Stimulated activated naive CD8-positive, alpha-beta T cell treated with anti-CD3 and anti-CD28 coated beads, Interleukin-15, Interleukin-2, amounts not matched to agents 100 ng/mL and 50 ng/mL, for 24 hours (primary cell): ENCODE results near the gene MANF.
"Not testable (repeated sequence)": the region's sequence is repeated elsewhere in the genome, so short reads cannot be mapped to it uniquely, and the experiment has no call there.

Experiments used
- H3K27ac Mint-ChIP-seq: one replicate; pipeline ENCODE4 v1.8.0; 2021; ENCODE audit warnings: mild to moderate bottlenecking, mixed read lengths
- H3K27me3 Mint-ChIP-seq: one replicate; pipeline ENCODE4 v1.8.0; 2021; ENCODE audit warnings: mixed read lengths
- H3K36me3 Mint-ChIP-seq: one replicate; pipeline ENCODE4 v1.8.0; 2021; ENCODE audit warnings: low read depth, mixed read lengths
- H3K4me1 Mint-ChIP-seq: one replicate; pipeline ENCODE4 v1.8.0; 2021; ENCODE audit warnings: low read depth, mixed read lengths
- H3K4me3 Mint-ChIP-seq: one replicate; pipeline ENCODE4 v1.8.0; 2021; ENCODE audit warnings: mild to moderate bottlenecking, mixed read lengths
- H3K9me3 Mint-ChIP-seq: one replicate; pipeline ENCODE4 v1.8.0; 2021; ENCODE audit warnings: mixed read lengths

Gene MANF

GRCh38 chr3:51357856-51358255 is 27.2 kb upstream of the MANF start:
- H3K36me3 Mint-ChIP-seq: no peaks in the 10 kb centered on the region
- H3K27ac Mint-ChIP-seq: no peak overlapping the region
- H3K4me3 Mint-ChIP-seq: no peak overlapping the region
- no peaks in the 10 kb centered on the region for H3K27me3 Mint-ChIP-seq
- no peaks in the 10 kb centered on the region for H3K9me3 Mint-ChIP-seq
- peaks cover 4% of the 10 kb centered on the region for H3K4me1 Mint-ChIP-seq

- no peaks in the 10 kb centered on the region for H3K9me3 Mint-ChIP-seq
- H3K4me3 Mint-ChIP-seq: no peak overlapping the region
- no peaks in the 10 kb centered on the region for H3K36me3 Mint-ChIP-seq
- H3K4me1 Mint-ChIP-seq: peaks cover 4% of the 10 kb centered on the region
- no peak overlapping the region for H3K27ac Mint-ChIP-seq
- H3K27me3 Mint-ChIP-seq: no peaks in the 10 kb centered on the region
Measured at GRCh38 chr3:51358981-51359380, 26.1 kb upstream of the MANF start.

- H3K4me3 Mint-ChIP-seq: no peak overlapping the region
- H3K4me1 Mint-ChIP-seq: no peaks in the 10 kb centered on the region
- H3K36me3 Mint-ChIP-seq: no peaks in the 10 kb centered on the region
- H3K9me3 Mint-ChIP-seq: no peaks in the 10 kb centered on the region
- H3K27ac Mint-ChIP-seq: no peak overlapping the region
- no peaks in the 10 kb centered on the region for H3K27me3 Mint-ChIP-seq
Measured at GRCh38 chr3:51360806-51361205, 24.3 kb upstream of the MANF start.

- Mint-ChIP-seq H3K27me3 (peaks cover 1% of the 10 kb centered on the region), H3K9me3 (no peaks in the 10 kb centered on the region), H3K4me3 (no peak overlapping the region), H3K27ac (no peak overlapping the region), H3K4me1 (no peaks in the 10 kb centered on the region), H3K36me3 (no peaks in the 10 kb centered on the region)
Measured at GRCh38 chr3:51361746-51362145, 23.3 kb upstream of the MANF start.

- Mint-ChIP-seq H3K4me3 (no peak overlapping the region), H3K27ac (no peak overlapping the region)
Measured at GRCh38 chr3:51362476-51362875, 22.6 kb upstream of the MANF start.

GRCh38 chr3:51368276-51368675 is 16.8 kb upstream of the MANF start:
- not testable (repeated sequence) for H3K9me3 Mint-ChIP-seq, H3K27ac Mint-ChIP-seq, H3K27me3 Mint-ChIP-seq, H3K4me1 Mint-ChIP-seq, H3K36me3 Mint-ChIP-seq, H3K4me3 Mint-ChIP-seq

More at GRCh38 chr3:51362476-51362875, 22.6 kb upstream of the MANF start:
- peaks cover 7% of the 10 kb centered on the region for H3K27me3 Mint-ChIP-seq
- no peaks in the 10 kb centered on the region for H3K36me3 Mint-ChIP-seq
- H3K4me1 Mint-ChIP-seq: no peaks in the 10 kb centered on the region
- H3K9me3 Mint-ChIP-seq: no peaks in the 10 kb centered on the region

GRCh38 chr3:51371943-51372557 is 13.0 kb upstream of the MANF start:
- H3K9me3 Mint-ChIP-seq: no peaks in the 10 kb centered on the region
- no peaks in the 10 kb centered on the region for H3K4me1 Mint-ChIP-seq
- H3K4me3 Mint-ChIP-seq: no peak overlapping the region
- peaks cover 3% of the 10 kb centered on the region for H3K27me3 Mint-ChIP-seq
- no peaks in the 10 kb centered on the region for H3K36me3 Mint-ChIP-seq
- no peak overlapping the region for H3K27ac Mint-ChIP-seq

GRCh38 chr3:51373658-51374421 is 11.3 kb upstream of the MANF start:
- no peaks in the 10 kb centered on the region for H3K27me3 Mint-ChIP-seq
- no peaks in the 10 kb centered on the region for H3K36me3 Mint-ChIP-seq
- no peak overlapping the region for H3K4me3 Mint-ChIP-seq
- H3K4me1 Mint-ChIP-seq: no peaks in the 10 kb centered on the region
- H3K27ac Mint-ChIP-seq: no peak overlapping the region
- H3K9me3 Mint-ChIP-seq: no peaks in the 10 kb centered on the region

GRCh38 chr3:51374456-51374855 is 10.6 kb upstream of the MANF start:
- Mint-ChIP-seq H3K4me1 (no peaks in the 10 kb centered on the region), H3K27me3 (no peaks in the 10 kb centered on the region), H3K9me3 (no peaks in the 10 kb centered on the region), H3K36me3 (no peaks in the 10 kb centered on the region), H3K4me3 (no peak overlapping the region), H3K27ac (no peak overlapping the region)

GRCh38 chr3:51375136-51375535 is 10.0 kb upstream of the MANF start:
- H3K4me3 Mint-ChIP-seq: no peak overlapping the region
- no peaks in the 10 kb centered on the region for H3K27me3 Mint-ChIP-seq
- H3K36me3 Mint-ChIP-seq: no peaks in the 10 kb centered on the region
- H3K9me3 Mint-ChIP-seq: no peaks in the 10 kb centered on the region
- H3K27ac Mint-ChIP-seq: no peak overlapping the region
- H3K4me1 Mint-ChIP-seq: no peaks in the 10 kb centered on the region

GRCh38 chr3:51375571-51375970 is 9.5 kb upstream of the MANF start:
- H3K36me3 Mint-ChIP-seq: no peaks in the 10 kb centered on the region
- no peaks in the 10 kb centered on the region for H3K27me3 Mint-ChIP-seq
- no peaks in the 10 kb centered on the region for H3K9me3 Mint-ChIP-seq
- no peak overlapping the region for H3K27ac Mint-ChIP-seq
- no peak overlapping the region for H3K4me3 Mint-ChIP-seq
- no peaks in the 10 kb centered on the region for H3K4me1 Mint-ChIP-seq

GRCh38 chr3:51378065-51378464 is 7.0 kb upstream of the MANF start:
- Mint-ChIP-seq H3K4me1 (peaks cover 3% of the 10 kb centered on the region), H3K36me3 (no peaks in the 10 kb centered on the region), H3K4me3 (no peak overlapping the region), H3K27me3 (no peaks in the 10 kb centered on the region), H3K27ac (no peak overlapping the region), H3K9me3 (no peaks in the 10 kb centered on the region)

- peaks cover under 1% of the 10 kb centered on the region for H3K36me3 Mint-ChIP-seq
- H3K27ac Mint-ChIP-seq: no peak overlapping the region
- no peaks in the 10 kb centered on the region for H3K9me3 Mint-ChIP-seq
- no peak overlapping the region for H3K4me3 Mint-ChIP-seq
- H3K27me3 Mint-ChIP-seq: no peaks in the 10 kb centered on the region
- peaks cover 9% of the 10 kb centered on the region for H3K4me1 Mint-ChIP-seq
Measured at GRCh38 chr3:51378726-51379125, 6.4 kb upstream of the MANF start.

- H3K4me3 Mint-ChIP-seq: no peak overlapping the region
Measured at GRCh38 chr3:51379301-51379700, 5.8 kb upstream of the MANF start.

GRCh38 chr3:51379746-51380455 is 5.2 kb upstream of the MANF start:
- no peak overlapping the region for H3K27ac Mint-ChIP-seq
- H3K27me3 Mint-ChIP-seq: no peaks in the 10 kb centered on the region
- H3K4me3 Mint-ChIP-seq: no peak overlapping the region
- H3K4me1 Mint-ChIP-seq: peaks cover 14% of the 10 kb centered on the region
- H3K36me3 Mint-ChIP-seq: peaks cover 6% of the 10 kb centered on the region
- H3K9me3 Mint-ChIP-seq: no peaks in the 10 kb centered on the region

More at GRCh38 chr3:51379301-51379700, 5.8 kb upstream of the MANF start:
- Mint-ChIP-seq H3K27me3 (no peaks in the 10 kb centered on the region), H3K36me3 (peaks cover 6% of the 10 kb centered on the region), H3K27ac (no peak overlapping the region), H3K9me3 (no peaks in the 10 kb centered on the region), H3K4me1 (peaks cover 14% of the 10 kb centered on the region)
